HepG2 (cell line): ENCODE data around the gene AGAP1. TPM values are rescaled to one million over a fixed set of nuclear protein-coding genes. Genes with fewer than 3 reads are reported as not detected.

Experiments used
- HIC2 ChIP-seq: sonication (generic); formaldehyde crosslinking; IDR thresholded peaks from 2 replicates; pipeline ENCODE4 v1.9.0; 2022; ENCODE audit warnings: low read depth, missing genetic modification reagents
- MAFF ChIP-seq: IDR thresholded peaks from 2 replicates; pipeline ENCODE4 v1.6.1; 2011; ENCODE audit warnings: low read depth, low read length, improper control_type of control experiment
- NCOA2 ChIP-seq: sonication (generic); formaldehyde crosslinking; IDR thresholded peaks from 2 replicates; pipeline ENCODE4 v1.8.0; 2022; ENCODE audit warnings: inconsistent platforms
- PHF20 ChIP-seq: sonication (generic); formaldehyde crosslinking; IDR thresholded peaks from 2 replicates; pipeline ENCODE4 v1.5.0; 2020; ENCODE audit warnings: mild to moderate bottlenecking, missing genetic modification reagents
- RFXANK ChIP-seq: IDR thresholded peaks from 2 replicates; pipeline ENCODE4 v1.6.1; 2016
- SMC3 ChIP-seq: IDR thresholded peaks from 2 replicates; pipeline ENCODE4 v1.6.1; 2011; ENCODE audit warnings: low read length, improper control_type of control experiment
- TP53 ChIP-seq: sonication (generic); formaldehyde crosslinking; conservative IDR thresholded peaks from 2 replicates; pipeline ENCODE4 v1.4.0; 2020; ENCODE audit warnings: missing genetic modification reagents
- TRAFD1 ChIP-seq: sonication (generic); formaldehyde crosslinking; IDR thresholded peaks from 2 replicates; pipeline ENCODE4 v1.5.1; 2020; ENCODE audit warnings: missing genetic modification reagents, mild to moderate bottlenecking, borderline replicate concordance
- TRIM24 ChIP-seq: sonication (generic); formaldehyde crosslinking; IDR thresholded peaks from 2 replicates; pipeline ENCODE4 v1.8.0; 2022; ENCODE audit warnings: mild to moderate bottlenecking, missing genetic modification reagents
- ZFP82 ChIP-seq: sonication (generic); formaldehyde crosslinking; IDR thresholded peaks from 2 replicates; pipeline ENCODE4 v1.5.1; 2020; ENCODE audit warnings: mild to moderate bottlenecking, missing genetic modification reagents, borderline replicate concordance
- ZMAT3 ChIP-seq: sonication (generic); formaldehyde crosslinking; conservative IDR thresholded peaks from 2 replicates; pipeline ENCODE4 v1.7.0; 2021; ENCODE audit warnings: missing genetic modification reagents
- ZNF615 ChIP-seq: sonication (generic); formaldehyde crosslinking; IDR thresholded peaks from 2 replicates; pipeline ENCODE4 v1.5.0; 2020; ENCODE audit warnings: mild to moderate bottlenecking, missing genetic modification reagents, borderline replicate concordance
- ZNF646 ChIP-seq: sonication (generic); formaldehyde crosslinking; IDR thresholded peaks from 2 replicates; pipeline ENCODE4 v1.9.0; 2021; ENCODE audit warnings: mild to moderate bottlenecking, missing genetic modification reagents
- ZNF674 ChIP-seq: sonication (generic); formaldehyde crosslinking; IDR thresholded peaks from 2 replicates; pipeline ENCODE4 v1.5.0; 2020; ENCODE audit warnings: low read depth, mild to moderate bottlenecking, missing genetic modification reagents
- ZNF737 ChIP-seq: sonication (generic); formaldehyde crosslinking; IDR thresholded peaks from 2 replicates; pipeline ENCODE4 v1.5.0; 2020; ENCODE audit warnings: missing genetic modification reagents, mild to moderate bottlenecking, borderline replicate concordance
- ZNF770 ChIP-seq: sonication (generic); formaldehyde crosslinking; IDR thresholded peaks from 2 replicates; pipeline ENCODE4 v1.5.0; 2020; ENCODE audit warnings: mild to moderate bottlenecking, missing genetic modification reagents
- ZSCAN25 ChIP-seq: sonication (generic); formaldehyde crosslinking; IDR thresholded peaks from 2 replicates; pipeline ENCODE4 v1.8.0; 2022; ENCODE audit warnings: mild to moderate bottlenecking, missing genetic modification reagents
- polyA plus RNA-seq, 8 experiments: library from polyadenylated mRNA; depleted of rRNA in 3 of 8; stranded (reverse) in 7 of 8; unstranded in 1 of 8; fragments of >200 nt; fragmentation: Illumina TruSeq in 4 of 8; extraction: Trizol in 4 of 8; gene quantifications; 2 replicates each; pipeline versions ENCODE4 v1.2.1 to v1.2.3, GENCODE V29; 2011 to 2016; ENCODE audit warnings: low read depth in 4 of 8, missing spikeins in 1 of 8, mixed read lengths in 1 of 8; ENCODE audit not compliant: insufficient read depth in 1 of 8
- total RNA-seq, 5 experiments: library from RNA; depleted of rRNA; stranded (reverse); fragments of >200 nt; fragmentation: Illumina TruSeq; extraction: Trizol; gene quantifications; 2 replicates each; pipeline ENCODE4 v1.2.3, GENCODE V29; 2016; ENCODE audit warnings: low read depth in 1 of 5

The AGAP1 gene
- total and polyA plus RNA-seq, 2 of the 13 experiments (the other 11 are each of a cell fraction or from before 2014, with no cell fraction given) = 21.2 to 32.7 TPM

GRCh38 chr2:235511751-235512698 lies 18.2 kb downstream of the AGAP1 start (continued):
- 0 out of 2 replicates have a peak, but pooled peaks have one; percentile 61 for TF ChIP-seq HIC2
- no peak for TF ChIP-seq TRIM24 (CRISPR knock-in tag)
- TF ChIP-seq ZNF646 (CRISPR knock-in tag) = peak; percentile 47; the same call in 1 of the 2 replicates
- TF ChIP-seq SMC3 = no peak
- no peak for TF ChIP-seq ZMAT3
- TF ChIP-seq MAFF = peak; percentile 47
- no peak for TF ChIP-seq RFXANK
- peak; percentile 77 for TF ChIP-seq ZNF770
- TF ChIP-seq ZNF615 (CRISPR knock-in tag) = no peak
- no peak for TF ChIP-seq ZNF674 (CRISPR knock-in tag)
- no peak for TF ChIP-seq PHF20 (CRISPR knock-in tag)
- no peak for TF ChIP-seq ZFP82 (CRISPR knock-in tag)
- no peak for TF ChIP-seq ZNF737 (CRISPR knock-in tag)
- TF ChIP-seq TP53 (CRISPR knock-in tag) = no peak
- no peak for TF ChIP-seq NCOA2 (CRISPR knock-in tag)
- no peak for TF ChIP-seq ZSCAN25 (CRISPR knock-in tag)
- TF ChIP-seq TRAFD1 (CRISPR knock-in tag) = no peak
